GM08714 (cell line): ENCODE measurements around the gene SMKR1.

Experiments
- H3K4me3 ChIP-seq: fragments of 200-500 bp; sonication (Bioruptor generic); 2 replicates; pipeline ENCODE4 v1.5.1; 2014; ENCODE audit warnings: mild to moderate bottlenecking, low read length, inconsistent platforms
- ZNF274 ChIP-seq: IDR thresholded peaks from 2 replicates; pipeline ENCODE4 v1.6.1; 2012; ENCODE audit warnings: mild to moderate bottlenecking, low read depth, low read length

Gene SMKR1

DNA sequence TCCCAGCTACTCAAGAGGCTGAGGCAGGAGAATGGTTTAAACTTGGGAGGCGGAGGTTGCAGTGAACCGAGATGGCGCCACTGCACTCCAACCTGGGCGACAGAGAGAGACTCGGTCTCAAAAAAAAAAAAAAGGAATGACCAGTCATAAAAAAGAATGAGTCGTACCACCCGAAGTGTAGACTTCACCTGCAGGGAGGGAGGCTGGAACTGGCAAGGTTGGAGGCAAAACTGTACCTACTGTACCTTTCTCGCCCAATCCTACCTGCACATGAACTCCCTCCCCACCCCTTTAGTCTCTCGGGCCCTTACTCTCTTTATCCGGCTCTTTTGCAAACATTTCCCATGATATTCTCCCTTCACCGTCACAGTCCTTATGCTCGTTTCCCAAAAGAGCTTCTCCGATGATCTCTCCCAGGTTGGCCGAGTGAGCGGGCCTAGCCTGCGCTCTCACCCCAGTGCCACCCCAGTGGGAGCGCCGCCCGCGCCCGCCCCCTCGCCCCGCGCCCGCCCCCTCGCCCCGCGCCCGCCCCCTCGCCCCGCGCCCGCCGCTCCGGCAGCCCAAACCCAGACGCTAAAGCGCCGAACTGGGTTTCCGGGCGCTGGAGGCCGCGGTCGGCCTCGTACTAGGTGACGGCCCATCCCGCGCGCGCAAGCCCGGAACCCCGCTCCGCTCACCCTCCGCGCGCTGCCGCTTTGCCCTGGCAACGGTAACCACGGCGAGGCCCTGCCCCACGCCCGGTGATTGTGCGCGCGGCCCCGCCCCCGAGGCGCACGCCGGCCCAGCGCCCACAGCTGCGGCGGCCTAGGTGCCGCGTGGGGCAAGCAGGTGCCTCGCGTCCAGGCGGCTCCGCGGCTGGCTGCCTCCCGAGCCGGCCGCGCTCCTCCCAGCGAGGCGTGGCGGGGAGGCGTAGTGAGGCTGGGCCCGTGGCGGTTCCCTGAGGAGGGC, at the start of gene SMKR1:
SMKR1 (plus strand) TSS at position 772 of the 948 bp plus-strand sequence. CDS start 294 bp downstream, outside the sequence.
- TF ChIP-seq ZNF274 = no peak
- peak within 1 kb of the TSS; percentile 83; the same call in 1 of the 2 replicates for H3K4me3 ChIP-seq

DNA sequence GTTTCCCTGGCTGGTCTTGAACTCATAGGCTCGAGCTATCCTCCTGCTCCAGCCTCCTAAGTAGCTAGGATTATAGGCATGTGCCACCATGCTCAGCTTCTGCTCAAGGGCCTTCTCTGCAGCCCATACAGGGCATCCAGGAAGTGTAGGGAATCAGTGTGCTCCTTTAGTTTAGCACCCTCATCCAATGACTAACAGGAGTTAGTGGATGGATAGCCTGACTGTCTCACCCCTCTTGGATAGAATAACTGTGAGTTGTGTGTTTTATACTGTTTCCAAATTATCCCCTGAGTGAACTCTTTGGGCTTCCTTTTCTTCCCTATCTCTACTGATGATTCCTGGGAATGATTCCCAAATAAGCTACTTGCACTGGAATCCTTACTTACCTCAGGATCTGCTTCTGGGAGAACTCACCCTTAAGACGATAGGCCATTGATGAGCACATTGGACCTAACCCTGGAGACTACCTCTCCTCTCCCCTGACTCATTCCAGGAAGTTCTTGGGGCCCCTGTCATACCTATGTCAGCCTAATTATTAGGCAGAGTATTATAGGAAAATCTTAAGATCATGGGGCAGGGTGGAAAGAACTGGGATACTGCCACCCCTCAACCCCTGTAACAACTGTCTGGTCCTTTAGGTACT, 49.6 kb upstream of the SMKR1 start:
- no peak for TF ChIP-seq ZNF274
- H3K4me3 ChIP-seq = no peak overlapping the region

DNA sequence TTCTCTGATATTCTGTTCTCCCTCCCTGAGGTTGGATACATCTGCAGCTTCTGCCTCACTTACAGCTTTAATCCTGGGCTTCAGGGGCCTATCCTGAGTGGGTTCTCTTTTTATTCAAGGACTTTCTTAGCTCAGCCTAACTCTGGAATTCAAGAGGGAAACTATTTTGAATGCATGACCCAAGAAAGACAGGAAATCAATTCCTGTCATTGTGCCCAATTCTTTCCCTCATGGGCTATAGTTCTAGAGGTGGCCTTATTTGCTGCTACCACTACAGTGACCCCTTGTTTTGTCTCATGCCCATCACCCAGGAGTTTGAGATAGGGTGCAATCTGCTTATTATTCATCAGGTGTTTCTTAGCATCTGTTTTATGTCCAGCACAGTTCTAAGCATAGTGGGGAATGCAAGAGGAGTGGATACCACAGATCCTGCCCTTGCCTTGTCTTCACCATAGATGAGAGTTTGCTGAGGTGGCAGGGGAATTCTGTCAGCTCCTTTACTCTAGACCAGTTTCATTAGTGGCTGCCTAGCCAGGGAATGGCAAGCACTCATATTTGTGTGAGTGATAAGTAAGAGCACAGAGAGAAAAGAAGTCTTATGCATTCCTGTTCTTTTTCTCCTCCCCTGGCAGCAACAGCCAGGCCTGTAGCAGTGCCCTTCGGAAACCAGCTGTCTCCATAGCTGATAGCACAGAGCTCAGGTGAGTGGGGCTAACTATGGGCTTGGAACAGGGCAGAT, 48.7 kb upstream of the SMKR1 start:
- no peak overlapping the region for H3K4me3 ChIP-seq
- TF ChIP-seq ZNF274 = no peak

DNA sequence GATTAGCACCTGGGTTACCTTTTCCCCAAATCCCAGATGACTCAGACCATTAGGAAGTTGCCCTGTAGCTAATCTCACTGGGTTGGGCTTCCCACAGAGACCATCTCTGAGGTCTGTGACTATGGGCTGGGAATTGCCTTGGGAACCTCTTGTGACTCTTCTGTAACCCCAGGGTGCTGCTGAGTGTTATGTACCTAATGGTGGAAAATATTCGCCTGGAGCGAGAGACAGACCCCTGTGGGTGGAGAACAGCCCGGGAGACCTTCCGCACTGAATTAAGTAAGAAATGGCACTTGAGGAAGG, 48.1 kb upstream of the SMKR1 start:
- no peak for TF ChIP-seq ZNF274

DNA sequence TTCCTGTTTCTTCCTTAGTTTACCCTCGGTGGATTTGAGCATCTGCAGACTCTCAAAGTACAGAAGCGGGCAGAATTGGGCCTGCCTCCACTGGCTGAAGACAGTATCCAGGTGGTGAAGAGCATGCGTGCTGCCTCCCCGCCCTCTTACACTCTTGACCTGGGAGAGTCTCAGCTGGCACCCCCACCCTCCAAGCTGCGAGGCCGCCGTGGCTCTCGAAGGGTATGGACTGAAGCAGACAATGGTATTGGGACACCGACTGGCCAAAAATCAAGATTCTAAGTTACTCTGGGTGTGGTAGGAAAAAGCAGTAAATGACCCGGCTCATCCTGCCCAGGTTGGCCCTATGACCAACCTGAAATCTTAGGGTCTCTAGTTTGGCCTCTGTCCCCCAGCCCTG, 45.9 kb upstream of the SMKR1 start:
- TF ChIP-seq ZNF274 = no peak
- H3K4me3 ChIP-seq = no peak overlapping the region

More for the DNA sequence above, 48.1 kb upstream of the SMKR1 start:
- H3K4me3 ChIP-seq = no peak overlapping the region

DNA sequence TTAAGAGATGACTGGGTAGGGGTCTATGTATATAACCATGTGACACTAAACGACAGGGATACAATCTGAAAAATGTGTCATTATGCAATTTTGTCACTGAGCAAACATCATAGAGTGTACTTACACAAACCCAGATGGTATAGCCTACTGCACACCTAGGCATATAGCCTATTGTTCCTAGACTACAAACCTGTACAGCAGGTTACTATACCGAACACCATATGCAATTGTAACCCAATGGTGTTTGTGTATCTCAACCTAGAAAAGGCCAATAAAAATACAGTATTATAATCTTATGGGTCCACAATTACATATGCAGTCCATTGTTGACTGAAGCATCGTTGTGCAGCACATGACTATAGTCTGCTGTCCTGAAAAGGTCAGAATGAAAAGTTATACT, 45.2 kb upstream of the SMKR1 start:
- no peak overlapping the region for H3K4me3 ChIP-seq
- no peak for TF ChIP-seq ZNF274

DNA sequence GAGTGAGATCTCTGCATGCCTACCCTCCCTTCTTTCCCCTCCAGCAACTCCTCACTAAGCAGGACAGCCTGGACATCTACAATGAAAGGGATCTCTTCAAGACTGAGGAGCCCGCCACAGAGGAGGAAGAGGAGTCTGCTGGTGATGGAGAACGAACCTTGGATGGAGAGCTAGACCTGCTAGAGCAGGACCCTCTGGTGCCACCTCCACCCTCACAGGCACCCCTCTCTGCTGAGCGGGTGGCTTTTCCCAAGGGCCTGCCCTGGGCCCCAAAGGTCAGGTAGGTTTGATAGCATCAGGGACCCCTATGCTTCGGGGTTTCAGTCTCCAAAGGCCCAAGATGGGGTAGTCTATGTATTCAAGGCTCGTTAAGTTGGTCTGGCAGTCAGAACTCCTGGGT, 44.2 kb upstream of the SMKR1 start:
- no peak overlapping the region for H3K4me3 ChIP-seq
- no peak for TF ChIP-seq ZNF274

DNA sequence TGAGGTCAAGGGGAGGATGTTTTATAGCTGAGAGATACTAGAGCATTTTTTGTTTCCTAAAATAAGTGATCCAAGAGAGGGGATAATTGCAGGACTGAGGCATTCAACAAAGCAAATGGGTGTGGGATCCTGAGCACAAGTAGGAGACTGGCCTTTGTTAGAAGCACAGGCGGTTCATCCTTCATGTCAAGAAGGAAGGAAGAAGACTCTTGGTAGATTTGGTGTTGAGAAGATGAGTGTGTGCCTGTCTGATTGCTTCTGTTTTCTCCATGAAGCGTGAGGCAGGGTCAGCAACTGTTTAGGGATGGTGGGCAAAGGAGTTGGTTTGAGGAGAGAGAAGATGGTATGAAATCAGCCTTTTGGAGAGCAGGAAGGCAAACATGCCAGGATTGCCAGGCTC, 40.5 kb upstream of the SMKR1 start:
- no peak overlapping the region for H3K4me3 ChIP-seq
- no peak for TF ChIP-seq ZNF274

DNA sequence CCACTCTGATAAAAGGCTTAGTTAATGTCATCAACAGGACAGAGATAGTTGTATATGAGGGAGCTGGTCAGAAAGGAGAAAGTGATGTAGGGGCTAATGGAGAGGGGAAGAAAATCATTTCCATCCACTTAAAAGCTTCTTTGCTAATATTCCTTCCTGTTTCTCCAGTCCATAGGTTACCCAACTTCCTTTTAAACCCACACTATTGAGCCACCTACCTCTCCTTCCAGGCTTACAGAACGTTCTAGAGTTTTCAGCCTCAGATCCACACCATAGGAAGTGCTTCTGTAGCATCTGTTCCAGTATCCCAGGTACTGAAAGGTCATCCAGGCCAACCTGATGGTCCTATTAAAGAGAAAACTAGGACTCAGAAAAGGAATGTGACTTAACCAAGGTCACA, 39.9 kb upstream of the SMKR1 start:
- TF ChIP-seq ZNF274 = no peak

DNA sequence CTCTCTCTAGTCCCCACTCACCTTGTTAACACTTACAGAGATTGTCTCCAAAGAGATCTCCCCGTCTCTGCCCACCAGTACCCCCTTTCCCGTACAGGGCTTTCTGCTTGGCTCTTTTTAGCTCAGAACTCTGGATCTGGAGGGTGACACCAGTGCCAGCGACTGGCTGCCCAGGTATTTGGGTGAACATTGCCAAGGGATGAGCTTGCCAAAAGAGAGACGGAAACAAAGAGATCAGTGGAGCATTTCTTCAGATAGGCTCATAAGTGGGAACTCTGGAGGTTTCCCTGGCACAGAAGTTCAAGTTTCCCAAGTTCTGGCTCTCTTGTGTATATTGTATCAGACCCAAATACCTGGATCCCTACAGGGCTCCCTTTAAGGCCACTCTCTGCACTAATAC, 38.1 kb upstream of the SMKR1 start:
- H3K4me3 ChIP-seq = no peak overlapping the region
- no peak for TF ChIP-seq ZNF274

More for the DNA sequence above, 39.9 kb upstream of the SMKR1 start:
- no peak overlapping the region for H3K4me3 ChIP-seq

DNA sequence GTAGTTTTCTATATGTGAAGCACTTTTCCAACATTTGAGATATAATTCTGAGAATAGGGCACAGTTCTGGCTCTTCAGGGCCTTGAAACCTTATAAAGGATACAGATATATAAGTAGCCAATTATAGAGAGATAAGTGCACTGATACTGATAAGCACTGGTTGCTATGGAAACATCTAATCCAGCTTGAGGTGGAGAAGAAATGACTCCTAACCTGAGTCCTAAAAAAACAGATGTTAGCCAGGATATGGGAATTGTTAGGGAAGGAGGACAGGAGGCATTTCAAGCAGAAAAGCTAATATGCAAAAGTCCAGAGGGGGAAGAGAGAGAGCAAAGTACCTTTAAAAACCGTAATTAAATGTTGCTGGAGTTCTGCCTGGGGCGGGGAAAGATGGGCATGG, 37.3 kb upstream of the SMKR1 start:
- TF ChIP-seq ZNF274 = no peak
- no peak overlapping the region for H3K4me3 ChIP-seq

DNA sequence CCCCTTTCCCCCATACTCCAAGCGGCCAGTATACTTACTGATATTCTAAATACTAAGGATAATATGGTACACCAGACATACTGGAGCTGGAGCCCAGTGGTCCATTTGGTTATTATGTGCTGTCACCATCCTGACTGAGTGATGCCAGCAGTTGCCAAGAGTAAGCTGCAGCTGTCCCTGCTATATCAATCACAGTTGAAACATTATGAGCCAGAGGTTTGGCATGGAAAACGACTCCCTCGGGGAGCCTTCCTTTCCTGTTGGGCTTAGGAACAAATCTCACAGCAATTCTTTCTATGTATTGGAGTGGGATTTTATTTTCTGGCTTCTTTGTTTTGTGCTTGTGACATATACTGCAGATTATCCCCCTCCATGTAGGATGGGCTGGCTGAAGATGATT, 35.5 kb upstream of the SMKR1 start:
- no peak for TF ChIP-seq ZNF274

DNA sequence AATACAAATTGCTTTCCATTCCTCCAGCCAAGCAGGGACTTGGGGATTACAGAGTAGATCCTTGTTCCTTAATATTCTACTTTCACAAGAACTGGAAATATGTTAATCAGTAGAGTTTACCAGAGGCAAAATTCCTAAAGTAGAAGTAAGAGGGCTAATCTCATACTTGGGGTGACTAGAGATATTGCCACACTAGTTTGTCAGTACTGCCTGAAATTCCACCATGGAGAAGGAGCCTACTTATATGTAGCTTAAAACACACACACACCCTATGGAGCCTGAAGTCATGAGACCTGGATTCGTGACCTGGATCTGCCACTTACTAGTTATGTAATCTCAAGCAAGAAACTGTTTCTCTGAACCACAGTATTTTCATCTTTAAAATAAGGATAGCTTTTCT, 34.2 kb upstream of the SMKR1 start:
- TF ChIP-seq ZNF274 = no peak
- H3K4me3 ChIP-seq = no peak overlapping the region

More for the DNA sequence above, 35.5 kb upstream of the SMKR1 start:
- H3K4me3 ChIP-seq = no peak overlapping the region

DNA sequence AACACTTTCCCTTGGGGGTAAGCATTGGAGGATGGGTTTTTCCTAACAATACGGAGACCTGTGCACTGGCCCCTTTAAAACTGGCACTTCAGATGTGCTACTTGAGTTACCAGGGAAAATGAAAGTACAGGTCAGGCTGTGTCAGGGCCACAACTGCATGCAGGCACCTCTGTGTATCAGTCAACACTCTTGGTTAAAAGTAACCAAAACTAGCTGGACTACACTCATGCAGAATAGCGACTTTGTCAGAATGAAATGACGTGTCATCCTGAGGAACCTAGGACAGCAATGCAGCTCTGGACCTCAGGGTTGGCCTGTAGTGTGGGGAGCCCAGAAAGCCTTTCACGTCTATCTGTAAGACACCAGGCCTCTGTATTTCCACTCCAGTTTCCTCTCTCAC, 33.8 kb upstream of the SMKR1 start:
- H3K4me3 ChIP-seq = no peak overlapping the region
- TF ChIP-seq ZNF274 = no peak
